GM21786 (cell line): ENCODE data around the gene PTF1A.

Source experiments
- ATAC-seq: cut with Tn5 transposase; IDR thresholded peaks from one replicate; pipeline ENCODE4 v1.9.1; 2021; ENCODE audit not compliant: unreplicated experiment

PTF1A gene

DNA sequence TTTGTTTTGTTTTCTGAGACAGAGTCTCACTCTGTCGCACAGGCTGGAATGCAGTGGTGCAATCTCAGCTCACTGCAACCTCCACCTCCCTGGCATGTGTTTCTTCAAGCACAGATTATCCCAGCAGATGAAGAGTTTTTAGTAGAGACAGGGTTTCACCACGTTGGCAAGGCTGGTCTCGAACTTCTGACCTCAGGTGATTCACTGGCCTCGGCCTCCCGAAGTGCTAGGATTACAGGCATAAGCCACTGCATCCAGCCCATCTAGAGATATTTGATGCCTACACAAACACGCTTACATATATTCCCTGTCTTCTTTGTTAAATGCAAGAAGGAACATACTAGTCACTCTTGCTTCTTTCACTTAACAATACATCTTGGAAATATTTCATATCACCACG lies 5.9 kb upstream of the PTF1A start:
- no peak for ATAC-seq

DNA sequence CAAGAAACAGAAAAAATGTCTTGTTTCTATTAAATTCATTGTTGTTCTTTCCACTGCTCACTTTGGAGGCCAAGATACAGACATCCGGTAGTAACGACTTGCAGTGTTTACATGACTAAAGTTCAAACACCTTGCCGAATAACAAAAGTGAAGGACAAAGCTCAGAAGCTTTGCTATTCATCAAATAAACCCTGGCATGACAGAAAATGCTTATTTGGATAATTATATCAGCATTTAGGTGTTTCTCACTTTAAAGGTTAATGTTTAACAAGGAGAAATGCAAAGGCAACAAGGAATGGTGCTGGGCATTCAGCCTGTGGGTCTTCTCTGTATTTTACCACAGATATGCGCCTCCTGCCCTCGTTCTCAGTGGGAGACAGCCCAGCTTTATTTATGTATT lies 5.4 kb upstream of the PTF1A start:
- ATAC-seq = no peak

GRCh38 chr10:23187155-23187554 lies 5.0 kb upstream of the PTF1A start:
- ATAC-seq = no peak

DNA sequence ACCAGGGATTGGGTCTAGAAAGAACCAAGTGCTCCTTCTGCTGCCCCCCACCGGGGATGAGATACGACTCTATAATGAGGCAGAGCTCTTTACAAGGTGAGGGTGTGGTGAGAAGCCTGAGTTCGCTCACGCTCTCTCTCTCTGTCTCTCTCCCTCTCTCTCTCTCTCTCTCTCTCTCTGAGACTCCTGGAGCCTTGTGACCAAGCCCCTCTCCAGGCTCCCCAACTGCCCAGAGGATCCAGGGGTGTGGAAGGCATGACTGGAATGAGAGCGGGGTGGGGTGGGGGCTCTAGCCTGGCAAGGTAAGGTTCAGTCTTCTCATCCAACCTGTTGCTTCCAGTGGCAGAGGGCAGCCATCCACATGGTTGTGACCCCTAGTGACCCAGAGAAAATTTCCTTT lies 3.1 kb upstream of the PTF1A start:
- ATAC-seq = no peak

GRCh38 chr10:23190872-23191763 lies 994 bp upstream of the PTF1A start:
- ATAC-seq = no peak

- ATAC-seq = no peak
Observed at GRCh38 chr10:23192712-23193434, 761 bp downstream of the PTF1A start.

GRCh38 chr10:23193435-23194074 lies 1.4 kb downstream of the PTF1A start:
- no peak for ATAC-seq

- no peak for ATAC-seq
Observed at GRCh38 chr10:23194471-23194965, 2.4 kb downstream of the PTF1A start.

GRCh38 chr10:23194966-23195845 lies 3.1 kb downstream of the PTF1A start:
- ATAC-seq = no peak

- no peak for ATAC-seq
Observed at GRCh38 chr10:23195846-23196600, 3.9 kb downstream of the PTF1A start.

- no peak for ATAC-seq
Observed at GRCh38 chr10:23196915-23197314, 4.8 kb downstream of the PTF1A start.

DNA sequence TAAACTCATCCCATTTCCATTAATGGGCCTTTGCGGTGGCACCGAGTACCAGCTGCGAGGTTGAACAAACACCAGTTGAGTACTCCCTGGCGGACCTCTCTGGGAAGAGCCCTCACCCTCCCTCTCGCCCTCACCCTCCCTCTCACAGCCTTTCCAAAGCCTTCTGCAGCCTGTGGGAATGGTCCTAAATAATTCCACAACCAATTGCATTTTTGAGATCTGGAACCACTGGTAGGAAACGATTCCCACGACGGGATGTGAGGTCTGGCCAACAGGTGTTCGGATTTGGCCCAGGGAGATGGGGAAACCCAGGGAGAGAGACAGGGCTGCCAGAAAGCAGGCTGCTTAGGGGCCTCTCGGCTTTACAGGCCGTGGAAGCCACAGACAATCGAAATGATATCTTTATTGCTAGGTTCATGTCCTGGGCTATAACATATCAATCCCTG lies 5.3 kb downstream of the PTF1A start:
- ATAC-seq = no peak

DNA sequence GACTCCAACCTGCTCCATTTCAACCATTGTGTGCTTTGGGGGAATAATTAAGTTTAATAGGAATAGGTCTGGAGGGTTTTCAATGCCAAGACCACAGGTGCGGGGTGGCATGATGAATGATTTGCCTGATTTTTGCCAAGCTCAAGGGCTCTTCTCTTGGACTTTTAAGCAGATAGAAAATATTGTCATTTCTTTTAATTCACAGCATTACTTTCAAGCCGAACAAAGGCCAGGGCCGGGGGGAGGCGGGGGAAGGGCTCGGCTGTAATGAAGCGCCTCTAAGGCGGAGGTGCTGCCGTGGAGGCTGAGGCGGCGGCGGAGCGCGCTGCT lies 6.5 kb downstream of the PTF1A start:
- ATAC-seq = no peak

DNA sequence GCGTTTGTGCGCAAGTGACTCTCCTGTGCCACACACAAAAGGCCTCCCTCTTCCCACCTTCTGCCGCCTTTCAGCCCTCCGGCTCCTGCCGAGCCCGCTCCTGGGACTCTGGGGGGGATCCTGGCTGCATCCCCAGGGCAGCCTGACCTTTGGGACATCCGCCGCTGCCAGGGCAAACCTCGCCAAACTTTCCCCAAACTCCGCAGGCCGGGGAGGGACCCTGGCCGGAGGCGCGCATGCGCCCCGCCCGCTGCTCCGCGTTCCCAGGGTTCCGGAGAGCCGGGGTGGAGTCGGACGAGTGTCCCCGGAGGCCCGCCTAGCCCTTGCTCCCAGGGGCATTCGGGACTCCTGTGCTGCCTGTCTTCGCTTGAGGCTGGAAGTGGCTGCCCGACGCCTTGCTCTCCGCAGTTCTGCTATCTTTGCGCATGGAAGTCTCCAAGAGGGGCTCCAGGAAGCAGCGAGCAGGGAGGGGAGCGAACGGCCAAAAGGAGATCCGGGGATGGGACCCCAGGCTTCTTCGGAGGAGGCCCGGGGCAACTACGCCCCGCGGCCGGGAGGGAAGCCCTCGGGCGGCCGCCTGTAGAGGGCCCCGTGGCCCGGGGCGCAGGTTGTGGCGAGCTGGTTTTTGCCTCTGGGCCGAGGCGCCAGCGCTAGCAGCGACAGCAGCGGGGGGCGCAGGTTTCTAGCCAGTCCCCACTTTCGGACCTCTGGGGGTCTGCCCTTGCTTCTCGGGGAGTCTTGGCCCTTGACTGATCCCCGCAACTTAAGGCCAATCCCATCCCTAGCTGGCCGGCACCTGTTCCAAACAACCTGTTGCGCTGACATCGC lies 7.0 kb downstream of the PTF1A start:
- no peak for ATAC-seq

DNA sequence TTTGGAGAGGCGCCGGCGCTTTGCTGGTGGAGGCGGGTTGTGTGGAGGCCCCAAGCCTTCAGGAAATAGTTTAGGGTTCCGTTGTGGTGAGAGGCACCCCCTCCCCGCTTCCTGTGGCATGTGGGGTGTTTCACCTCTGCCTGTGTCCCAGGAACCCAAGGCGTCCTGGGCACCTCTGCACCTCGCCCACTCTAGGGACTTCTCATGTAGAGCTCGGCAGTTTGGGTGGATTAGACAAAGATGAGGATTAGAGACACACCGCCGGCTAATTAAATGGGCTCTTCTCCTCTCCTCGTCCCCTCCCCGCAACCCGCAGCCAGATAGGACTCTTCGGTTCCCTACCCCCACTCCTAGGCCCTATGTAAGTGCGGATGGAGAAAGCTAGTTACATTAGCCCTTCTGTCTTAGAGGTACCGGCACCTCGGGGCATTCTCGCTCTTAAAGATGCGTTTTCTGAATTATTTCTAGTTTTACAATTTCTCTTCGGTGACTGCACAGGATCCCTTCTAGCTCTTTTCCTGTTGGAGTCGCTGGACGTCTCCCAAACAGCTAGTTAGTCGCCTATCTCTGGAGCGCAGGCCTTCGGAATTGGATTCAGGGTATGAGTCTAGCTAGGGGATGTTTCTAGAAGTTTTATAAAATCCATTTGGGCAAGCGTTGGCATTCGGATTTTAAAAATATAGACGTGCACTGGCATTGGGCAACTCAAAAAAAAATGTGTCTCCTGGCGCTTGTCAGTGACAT lies 7.8 kb downstream of the PTF1A start:
- ATAC-seq = no peak

GRCh38 chr10:23200586-23200985 lies 8.5 kb downstream of the PTF1A start:
- ATAC-seq = no peak

DNA sequence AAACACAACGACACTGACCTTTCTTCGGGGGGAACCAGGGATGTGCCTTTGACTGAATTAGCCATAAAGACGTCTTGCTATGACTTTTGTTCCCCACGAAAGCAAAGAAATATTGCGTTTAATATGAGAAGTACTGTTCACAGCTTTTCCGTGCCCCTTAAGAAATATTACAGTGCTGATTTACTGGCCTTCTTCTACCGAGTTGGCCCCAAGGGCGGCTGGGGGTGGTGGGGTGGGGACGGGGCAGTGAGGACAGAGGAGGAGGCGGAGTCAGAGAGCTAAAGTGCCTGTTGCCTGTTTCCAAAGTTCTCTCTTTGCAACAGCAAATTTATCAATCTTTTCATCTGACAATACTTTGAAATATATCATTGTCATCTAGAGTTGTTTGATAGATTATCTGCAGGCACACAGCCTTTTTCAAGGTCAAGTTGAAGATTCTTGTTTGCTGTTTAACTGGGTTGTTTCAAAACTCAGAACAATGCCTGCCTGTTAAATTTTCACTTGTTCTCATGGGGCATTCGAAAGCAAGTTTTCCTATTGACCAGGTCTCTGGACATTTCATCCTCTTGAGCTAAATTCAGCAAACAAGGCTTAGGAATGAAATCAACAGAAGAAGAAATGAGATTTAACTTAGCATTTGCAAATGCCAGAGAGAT lies 9.0 kb downstream of the PTF1A start:
- no peak for ATAC-seq

DNA sequence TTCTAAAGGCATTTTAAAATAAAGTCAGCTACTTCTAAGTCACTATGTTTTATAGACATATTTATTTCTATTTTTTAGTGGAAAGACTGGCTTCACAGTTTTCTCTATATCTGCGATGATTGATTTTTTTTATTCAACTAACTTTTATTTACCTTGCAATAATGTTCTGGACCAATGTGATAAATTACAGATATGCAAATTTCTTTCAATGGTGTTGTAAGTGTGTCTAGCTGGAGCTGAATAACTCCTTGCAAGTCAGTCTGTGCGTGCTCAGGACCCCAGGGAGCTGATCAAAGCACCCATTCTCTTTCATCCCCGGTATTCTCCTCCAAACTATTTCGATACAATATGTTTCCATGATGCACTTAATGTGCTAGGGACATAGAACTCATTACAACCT lies 9.7 kb downstream of the PTF1A start:
- ATAC-seq = no peak
